GM13976 (cell line): ENCODE measurements around the gene DOLK.

Source experiments
- DNase-seq: peaks from one replicate; pipeline ENCODE4 v3.0.0; 2012; ENCODE audit warnings: low spot score
- in situ Hi-C: fragments of 300-500 bp; cut with MboI; formaldehyde crosslinking; loops from one replicate; pipeline ENCODE4 v1.12.0; 2022; ENCODE audit warnings: low sequenced_read_pairs, mixed read lengths, inconsistent platforms; ENCODE audit not compliant: unreplicated experiment
- TF ChIP-seq, protein P1 (sequence below): IDR thresholded peaks from 2 replicates; pipeline ENCODE4 v1.5.1; 2012; ENCODE audit warnings: borderline replicate concordance, mild to moderate bottlenecking; ENCODE audit not compliant: insufficient read depth; ENCODE audit errors: extremely low read depth, missing control alignments, control extremely low read depth

The DOLK gene

DNA sequence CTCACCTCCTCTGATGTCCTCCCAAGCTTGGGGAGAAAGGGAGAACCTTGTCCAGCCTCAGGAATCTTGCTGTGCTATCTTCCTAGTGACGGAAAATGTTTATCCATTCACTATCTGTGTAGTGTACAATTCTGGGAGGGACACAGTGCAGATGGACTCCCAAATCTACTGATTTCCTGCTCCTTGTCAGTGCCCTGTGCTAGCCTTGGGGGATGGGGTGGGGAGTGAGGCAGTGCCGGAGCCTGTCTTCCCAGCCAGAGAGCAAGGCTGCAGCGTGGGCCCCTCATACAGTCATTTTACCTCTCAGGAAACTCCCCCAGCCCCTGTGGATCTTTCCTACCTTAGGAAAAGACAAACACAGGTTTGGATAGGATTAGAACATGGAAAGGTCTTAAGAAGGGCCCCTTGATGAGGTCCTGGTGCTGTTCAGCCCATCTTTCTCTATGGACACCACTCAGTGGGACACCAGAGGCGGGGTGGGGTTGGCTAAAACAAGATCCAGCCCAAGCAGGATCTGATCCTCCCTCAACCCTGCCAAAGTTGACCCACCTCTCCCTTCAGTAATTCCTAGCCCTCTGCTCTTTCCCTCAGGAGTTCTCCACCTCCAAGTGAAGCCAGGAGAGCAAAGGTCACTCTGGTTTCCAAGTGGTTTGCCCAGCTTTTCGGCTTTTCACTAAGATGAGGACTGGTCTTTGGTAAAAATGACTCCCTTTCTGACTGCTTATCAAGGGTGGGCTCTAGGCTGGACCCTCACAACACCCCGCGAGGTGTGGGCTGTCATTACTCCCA, 3.4 kb downstream of the DOLK start:
- TF ChIP-seq, protein P1, sequence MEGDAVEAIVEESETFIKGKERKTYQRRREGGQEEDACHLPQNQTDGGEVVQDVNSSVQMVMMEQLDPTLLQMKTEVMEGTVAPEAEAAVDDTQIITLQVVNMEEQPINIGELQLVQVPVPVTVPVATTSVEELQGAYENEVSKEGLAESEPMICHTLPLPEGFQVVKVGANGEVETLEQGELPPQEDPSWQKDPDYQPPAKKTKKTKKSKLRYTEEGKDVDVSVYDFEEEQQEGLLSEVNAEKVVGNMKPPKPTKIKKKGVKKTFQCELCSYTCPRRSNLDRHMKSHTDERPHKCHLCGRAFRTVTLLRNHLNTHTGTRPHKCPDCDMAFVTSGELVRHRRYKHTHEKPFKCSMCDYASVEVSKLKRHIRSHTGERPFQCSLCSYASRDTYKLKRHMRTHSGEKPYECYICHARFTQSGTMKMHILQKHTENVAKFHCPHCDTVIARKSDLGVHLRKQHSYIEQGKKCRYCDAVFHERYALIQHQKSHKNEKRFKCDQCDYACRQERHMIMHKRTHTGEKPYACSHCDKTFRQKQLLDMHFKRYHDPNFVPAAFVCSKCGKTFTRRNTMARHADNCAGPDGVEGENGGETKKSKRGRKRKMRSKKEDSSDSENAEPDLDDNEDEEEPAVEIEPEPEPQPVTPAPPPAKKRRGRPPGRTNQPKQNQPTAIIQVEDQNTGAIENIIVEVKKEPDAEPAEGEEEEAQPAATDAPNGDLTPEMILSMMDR: no peak
- in situ Hi-C loops: no loop called here
- no peak for DNase-seq

DNA sequence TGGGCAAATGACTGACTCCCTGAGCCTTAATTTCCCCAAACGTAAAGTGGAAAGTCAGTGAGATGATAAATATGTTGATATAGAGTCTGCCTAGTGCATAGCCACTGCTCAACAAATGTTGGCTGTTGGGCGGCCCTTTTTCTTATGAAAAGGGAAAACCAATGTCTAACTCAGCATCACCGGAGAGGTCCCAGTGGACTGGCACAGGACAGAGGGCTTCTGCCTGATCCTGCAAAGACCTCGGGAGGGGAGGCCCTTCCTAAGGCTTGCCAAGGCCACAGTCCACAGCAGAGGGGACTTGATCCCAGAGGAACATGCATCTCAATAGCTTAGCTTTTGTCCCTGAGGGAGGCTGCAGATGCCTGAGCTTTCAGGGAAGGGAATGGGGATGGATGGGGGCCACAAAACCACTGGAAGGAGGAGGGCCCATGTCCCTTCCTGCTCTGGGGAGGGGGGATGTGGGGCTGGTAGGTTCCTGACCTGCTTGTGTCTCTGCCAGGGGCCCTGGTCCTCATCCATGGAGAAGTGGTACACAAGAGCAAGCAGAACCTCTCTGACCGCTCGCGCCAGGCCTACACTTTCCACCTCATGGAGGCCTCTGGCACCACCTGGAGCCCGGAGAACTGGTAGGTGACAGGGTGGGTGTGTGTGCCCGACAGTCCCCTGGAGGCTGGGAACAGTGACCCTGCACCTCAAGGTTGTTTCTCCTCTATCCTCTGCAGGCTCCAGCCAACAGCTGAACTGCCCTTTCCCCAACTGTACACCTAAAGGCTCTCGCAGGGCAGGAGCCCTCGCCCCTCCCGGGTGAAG, 6.3 kb downstream of the DOLK start:
- TF ChIP-seq, protein P1: no peak
- in situ Hi-C loops: no loop called here
- DNase-seq: no peak

DNA sequence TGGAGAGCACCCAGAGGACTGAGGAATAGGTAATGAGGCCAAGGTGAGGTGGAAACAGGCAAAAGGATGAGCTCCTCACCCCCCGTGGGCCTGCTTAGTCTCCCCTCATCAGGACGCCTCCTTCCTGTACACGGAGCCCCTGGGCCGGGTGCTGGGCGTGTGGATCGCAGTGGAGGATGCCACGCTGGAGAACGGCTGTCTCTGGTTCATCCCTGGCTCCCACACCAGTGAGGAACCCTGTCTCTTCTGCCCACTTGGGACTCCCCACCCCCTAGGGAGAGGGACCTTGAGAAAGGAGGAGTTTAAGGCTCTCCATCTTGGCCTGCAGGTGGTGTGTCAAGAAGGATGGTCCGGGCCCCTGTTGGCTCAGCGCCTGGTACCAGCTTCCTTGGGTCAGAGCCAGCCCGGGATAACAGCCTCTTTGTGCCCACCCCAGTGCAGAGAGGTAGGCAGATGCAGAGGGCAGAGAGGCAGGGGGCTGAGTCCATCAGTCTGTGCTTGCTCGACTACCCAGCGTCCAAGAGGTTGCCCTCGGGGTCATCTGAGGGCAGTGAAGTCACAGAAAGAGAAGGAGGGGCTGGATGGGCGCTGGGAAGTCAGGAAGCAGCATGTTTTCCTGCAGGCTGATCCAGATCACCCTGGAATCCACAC, 7.0 kb downstream of the DOLK start:
- TF ChIP-seq, protein P1: no peak
- DNase-seq: no peak
- in situ Hi-C loops: no loop called here

DNA sequence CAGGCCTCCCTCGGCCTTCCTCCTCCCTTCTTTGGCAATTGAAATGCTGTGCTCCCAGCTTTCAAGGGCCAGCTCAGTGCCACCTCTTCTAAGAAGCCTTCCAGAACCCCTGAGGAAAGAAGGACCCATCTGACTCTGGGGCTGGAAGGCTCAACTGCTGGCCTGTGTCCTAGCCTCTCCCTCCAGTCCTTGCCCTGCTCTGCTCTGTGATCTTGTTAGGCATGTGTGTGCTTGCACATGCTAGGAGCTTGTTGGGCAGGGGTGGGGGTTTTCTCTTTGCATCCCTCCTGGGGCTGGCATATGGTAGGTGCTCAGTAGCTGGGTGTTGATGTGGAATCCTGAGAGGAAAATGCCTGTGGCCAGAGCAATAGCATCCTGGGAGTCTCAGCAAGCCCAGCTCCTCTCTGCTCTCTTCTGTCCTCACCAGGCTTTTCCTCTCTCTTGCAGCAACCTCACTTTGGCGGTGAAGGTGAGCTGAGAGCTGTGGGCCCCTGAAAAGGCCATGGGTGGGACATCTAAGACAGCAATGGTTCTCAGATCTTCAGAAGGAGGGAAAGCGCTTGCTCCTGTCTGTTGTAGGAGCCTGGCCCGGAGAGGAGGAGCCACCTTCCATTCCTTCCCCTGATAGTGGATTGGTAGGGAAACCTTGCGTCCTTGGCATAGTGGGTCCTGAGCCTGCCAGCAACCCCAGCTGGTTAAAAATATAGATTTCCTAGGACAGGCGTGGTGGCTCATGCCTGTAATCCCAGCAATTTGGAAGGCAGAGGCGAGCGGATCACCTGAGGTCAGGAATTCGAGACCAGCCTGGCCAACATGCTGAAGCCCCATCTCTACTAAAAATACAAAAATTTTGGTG, 9.9 kb downstream of the DOLK start:
- in situ Hi-C loops: no loop called here
- peak; percentile 5 for DNase-seq
- TF ChIP-seq, protein P1: no peak

DNA sequence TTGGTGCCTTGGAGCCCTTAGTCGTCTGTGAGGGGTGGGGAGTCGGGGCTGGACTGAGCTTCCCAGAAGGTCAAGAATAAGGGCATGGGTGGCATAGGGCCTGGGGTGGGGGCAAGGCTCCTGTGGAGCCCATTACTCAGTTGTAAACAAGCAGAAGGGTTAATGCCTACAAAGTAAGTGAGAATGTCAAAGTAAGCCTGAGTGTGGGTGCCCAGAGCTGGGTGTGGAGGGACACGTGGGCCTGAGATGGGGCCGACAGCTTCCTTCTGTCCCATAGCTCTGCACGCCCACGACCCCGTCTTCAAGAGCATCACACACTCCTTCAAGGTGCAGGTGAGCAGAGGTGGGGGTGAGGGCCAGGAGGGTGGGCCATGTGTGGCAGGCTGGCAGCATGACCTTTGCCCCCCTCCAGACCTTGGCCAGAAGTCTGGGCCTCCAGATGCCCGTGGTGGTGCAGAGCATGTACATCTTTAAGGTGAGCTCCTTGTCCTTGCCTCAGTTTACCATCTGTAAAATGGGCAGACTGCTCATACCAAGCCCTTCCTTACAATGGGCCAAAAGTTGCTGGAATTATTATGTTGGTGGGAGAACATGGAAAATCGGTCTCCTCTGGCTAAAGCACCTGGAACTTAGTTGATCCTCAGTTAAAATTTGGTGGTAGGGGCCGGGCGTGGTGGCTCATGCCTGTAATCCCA, 11.1 kb downstream of the DOLK start:
- in situ Hi-C loops: no loop called here
- TF ChIP-seq, protein P1: no peak
- peak; percentile 7 for DNase-seq

DNA sequence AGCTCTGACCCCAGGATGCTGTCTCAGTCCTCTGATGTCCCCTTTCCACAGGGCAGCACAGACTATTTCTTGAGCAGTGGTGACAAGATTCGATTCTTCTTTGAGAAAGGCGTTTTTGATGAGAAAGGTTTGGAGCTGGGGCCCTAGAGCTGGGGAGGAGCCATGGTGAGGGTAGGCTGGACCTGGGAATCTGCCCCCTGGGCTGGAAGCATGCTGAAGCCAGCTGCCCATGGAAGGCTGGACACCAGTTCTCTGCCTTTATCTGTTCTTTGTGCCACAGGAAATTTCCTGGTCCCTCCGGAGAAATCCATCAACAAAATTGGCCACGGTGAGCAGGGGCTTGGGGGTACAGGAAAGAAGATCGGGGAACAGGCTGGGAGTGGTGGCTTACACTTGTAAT, 13.7 kb downstream of the DOLK start:
- no peak for DNase-seq
- in situ Hi-C loops: no loop called here
- TF ChIP-seq, protein P1: no peak
